Fibroblast of gingiva (primary cell): ENCODE measurements around the gene RCAN2.
"Not testable (repeated sequence)": the region's sequence is repeated elsewhere in the genome, so short reads cannot be mapped to it uniquely, and the experiment has no call there.

Source experiments
- DNase-seq: peaks from one replicate; pipeline ENCODE4 v3.0.0-alpha.2; 2011; ENCODE audit warnings: low read depth

Gene RCAN2

DNA sequence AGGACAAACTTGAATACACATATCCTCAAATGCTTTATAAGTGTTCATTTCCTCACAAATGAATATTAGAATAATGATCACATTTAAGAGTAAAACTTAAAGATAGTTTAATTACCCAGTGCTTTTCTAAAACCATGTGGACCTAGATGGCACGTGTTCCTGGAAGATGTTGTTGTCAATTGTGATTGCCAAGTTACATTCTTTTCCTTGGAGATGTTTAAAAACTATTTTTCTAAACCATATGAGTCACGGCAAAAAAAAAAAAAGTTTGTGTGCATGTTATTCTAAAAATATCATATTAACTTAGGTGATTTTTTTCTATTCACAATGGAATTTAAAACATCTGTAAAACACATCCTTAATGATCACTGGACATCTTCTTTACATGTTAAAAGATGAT lies 51.1 kb downstream of the RCAN2 start:
- peak; percentile 70 for DNase-seq

DNA sequence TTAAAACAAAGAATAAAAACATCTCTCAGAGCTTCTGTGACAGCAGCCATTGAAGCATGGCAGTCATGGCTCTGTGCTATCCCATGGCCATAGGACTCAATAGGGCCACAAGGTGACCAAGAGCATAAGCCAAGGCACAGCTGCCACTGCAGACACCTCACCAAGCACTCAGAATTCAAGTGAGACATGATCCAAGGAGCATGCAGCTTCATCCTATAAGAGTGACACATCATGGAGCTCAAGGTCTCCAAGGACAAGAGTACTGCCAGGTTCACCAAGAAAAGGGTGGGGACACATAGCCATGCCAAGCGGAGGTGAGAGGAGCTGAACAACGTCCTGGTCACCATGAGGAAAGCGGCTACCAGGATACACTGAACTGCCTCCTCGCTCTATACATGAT lies 53.0 kb downstream of the RCAN2 start:
- no peak for DNase-seq

DNA sequence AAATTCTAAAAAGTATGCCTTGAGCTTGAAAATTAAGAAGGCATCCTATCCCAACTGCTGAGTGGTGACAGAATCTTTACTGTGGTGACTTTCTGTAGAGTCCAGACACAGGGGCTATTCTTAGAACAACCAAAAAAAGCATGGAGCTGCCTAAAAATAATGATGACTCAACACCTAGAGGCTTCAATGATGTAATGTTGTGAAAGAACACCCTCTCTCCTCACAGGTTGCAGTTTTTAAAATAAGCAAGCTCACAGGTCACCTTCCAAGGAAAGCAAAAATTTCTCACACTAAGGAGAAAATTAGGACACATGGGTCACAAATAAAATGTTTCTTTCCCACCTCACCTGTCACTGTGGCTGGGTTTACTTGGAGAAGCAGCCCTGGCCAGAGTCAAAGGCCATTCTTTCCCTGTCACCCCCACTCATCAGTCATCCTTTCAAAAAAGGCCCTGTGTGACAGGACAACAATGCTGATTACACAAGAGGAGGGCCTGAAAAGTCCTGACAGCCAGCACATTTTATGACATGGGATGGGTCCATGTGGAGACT lies 53.5 kb downstream of the RCAN2 start:
- peak; percentile 40 for DNase-seq

DNA sequence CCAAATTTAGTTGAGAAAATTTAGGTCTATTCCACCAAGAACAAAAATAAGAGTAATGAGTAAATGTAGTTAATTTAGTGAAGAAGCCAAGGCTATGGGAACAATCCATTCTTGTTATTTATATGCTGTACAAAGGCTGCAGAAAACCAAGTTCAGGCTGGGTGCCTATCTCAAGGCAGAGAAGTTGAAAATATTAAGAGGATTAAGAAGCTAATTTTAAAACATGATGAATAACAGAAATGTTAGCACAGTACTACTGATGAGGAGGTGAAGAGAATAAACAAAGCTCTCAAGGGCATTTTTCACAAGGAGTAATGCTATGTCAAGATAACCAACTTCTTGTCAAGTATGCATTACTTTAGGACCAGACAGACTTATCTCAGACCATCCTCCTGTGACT lies 68.6 kb downstream of the RCAN2 start:
- no peak for DNase-seq

DNA sequence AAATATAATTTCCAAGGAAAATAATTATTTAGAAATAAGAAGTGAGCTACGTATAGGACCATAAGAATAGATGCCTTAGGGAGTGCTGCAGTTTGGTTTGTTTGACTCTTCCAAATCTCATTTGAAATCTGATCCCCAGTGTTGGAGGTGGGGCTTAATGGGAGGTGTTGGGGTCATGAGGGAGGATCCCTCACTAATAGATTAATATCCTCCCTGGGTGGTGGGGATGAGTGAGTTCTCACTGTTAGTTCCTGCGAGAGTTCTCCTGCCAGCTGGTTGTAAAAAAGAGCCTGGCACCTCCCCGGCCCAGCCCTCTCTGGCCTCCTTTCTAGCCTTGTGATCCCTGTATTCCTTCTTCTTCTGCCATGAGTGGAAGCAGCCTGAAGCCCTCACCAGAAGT lies 69.3 kb downstream of the RCAN2 start:
- no peak for DNase-seq

DNA sequence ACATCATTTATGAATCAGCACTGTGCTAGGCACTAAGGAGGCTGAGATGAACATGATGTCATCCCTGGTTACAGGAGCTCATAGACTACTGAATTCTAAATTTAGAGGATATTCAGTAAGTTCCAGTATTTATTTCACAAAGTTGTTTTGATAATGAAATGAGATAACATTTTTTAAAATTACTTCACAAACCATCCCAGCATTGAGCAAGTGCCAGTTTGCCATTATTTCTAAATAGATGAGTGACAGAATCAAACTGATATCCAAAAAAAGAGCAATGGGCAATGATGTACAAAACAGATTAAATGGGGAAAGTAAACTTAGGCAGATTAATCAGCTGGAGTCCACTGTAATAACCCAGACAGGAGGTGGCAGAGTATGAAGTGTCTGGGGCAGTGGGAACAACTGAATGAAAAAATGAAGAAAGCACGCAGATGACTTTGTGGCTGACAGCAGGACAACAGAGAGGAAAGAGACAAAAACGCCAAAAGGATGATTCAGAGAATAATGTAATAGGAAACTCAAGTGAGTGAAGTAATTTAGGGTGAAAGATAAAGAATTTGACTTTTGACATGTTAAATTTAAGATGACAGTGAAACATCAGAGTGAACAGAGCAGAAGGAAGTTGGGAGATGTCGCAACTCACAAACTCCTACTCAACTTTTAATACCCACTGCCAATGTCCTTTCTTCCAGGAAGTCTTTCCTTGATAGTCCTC lies 70.2 kb downstream of the RCAN2 start:
- peak; percentile 48 for DNase-seq

DNA sequence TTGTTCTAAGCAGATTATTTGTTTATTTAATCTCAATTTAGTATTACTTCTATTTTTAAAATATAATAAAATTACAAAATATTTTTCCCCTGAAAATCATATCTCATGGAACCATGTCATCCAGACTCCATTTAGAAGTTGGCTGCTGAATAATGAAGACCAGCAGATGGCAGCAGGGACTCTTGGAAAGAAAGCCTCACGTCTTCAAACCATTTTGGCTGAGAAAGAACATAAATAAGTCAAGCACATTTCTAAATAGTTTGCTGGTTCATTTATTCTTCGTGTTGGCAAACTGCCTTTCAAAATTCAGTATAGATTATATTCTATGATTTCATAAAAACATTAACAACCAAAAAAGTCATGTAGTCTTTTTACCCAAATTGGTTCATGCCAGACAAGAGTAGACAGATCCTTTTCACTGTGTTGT lies 71.7 kb downstream of the RCAN2 start:
- peak; percentile 72 for DNase-seq

DNA sequence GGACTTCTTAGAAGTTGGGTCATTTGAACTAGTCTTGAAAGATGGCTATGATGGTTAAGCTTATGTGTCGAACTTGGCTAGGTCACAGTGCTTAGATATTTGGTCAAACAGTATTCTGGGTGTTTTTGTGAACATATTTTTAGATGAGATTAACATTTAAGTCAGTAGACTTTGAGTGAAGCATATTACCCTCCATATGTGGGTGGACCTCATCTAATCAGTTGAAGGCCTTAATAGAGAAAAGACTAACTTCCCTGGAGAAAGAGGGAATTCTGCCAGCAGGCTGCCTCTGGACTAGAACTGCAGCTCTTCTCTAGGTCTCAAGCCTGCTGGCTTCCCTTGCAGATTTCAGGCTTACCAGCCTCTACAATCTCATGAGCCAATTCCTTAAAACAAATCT lies 76.9 kb downstream of the RCAN2 start:
- no peak for DNase-seq

DNA sequence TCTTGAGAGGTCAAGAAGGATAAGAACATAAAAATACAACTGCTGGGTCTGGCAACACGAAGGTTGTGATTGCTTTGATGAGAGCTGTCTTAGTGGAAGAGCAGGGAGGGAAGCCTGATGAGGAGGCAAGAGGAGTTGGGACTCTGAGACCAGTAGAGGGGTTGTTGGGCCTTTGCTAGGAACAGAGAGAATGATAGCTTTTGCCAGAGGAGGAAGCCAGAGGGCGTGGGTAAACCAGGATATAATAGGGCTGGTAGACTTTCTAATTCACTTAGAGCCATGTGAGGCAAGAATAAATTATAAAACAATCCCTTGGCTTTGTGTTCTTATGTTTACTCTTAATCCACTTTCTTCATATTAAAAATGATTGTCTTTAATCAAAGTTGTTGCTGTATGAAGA lies 78.6 kb downstream of the RCAN2 start:
- DNase-seq: no peak

DNA sequence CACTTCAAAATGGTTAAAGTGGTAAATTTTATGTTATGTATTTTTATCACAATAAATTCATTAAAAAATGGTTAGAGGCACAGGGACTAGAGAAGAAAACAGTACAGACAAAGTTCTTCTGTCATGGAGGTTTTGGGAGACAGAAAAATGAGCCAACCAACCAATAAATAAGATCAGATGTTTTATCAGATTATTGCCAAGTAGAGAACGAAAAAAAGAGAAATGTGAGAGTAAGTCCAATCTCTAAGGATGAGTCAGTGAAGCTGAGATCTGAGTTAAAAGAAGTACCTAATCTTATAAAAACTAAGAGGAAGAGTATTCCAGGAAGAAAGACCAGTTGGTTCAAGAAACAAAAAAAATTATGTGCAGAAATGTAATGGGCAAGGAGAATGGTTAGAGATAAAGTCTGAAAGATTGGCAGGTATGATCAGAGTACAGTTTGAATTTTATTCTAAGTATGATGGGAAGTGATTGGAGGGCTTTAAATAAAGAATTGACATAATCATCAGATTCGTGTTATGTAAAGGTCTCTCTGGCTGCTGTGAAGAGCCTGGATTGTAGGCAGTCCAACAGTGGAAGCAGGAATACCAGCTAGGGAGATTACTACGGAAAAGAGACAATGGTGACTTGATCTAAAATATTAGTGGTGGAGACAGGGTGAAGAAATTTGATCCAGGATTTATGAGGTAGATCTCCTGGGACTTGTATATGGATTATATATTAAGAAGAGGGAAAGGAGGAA lies 79.6 kb downstream of the RCAN2 start:
- DNase-seq: peak; percentile 21

DNA sequence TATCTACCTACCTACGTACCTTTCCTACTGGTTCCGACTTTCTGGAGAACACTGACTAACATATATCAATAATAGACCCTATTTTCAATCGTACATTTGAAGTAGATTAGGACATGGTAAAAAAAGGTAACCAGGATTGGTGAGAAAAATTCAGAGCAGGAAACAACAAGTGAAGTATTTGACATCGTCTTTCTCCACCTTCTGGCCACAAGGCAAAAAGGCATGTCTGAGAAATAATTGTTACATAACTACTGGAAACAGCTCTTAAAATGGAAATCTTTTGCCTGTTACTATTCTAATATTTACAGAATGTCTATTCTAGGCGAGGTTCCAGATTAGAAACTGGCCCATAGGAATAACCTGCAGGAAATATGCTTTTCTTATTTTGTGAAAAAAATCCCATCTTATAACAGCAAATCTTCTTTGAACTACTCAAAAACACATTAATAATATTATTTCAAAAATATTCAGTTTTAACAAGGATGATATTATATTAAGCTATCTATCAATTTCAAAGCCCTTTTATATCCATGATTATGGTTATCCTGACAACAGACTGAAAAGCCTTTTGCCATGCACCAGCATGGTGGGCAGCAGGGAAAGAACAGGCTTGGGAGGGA lies 80.8 kb downstream of the RCAN2 start:
- DNase-seq: peak; percentile 43

DNA sequence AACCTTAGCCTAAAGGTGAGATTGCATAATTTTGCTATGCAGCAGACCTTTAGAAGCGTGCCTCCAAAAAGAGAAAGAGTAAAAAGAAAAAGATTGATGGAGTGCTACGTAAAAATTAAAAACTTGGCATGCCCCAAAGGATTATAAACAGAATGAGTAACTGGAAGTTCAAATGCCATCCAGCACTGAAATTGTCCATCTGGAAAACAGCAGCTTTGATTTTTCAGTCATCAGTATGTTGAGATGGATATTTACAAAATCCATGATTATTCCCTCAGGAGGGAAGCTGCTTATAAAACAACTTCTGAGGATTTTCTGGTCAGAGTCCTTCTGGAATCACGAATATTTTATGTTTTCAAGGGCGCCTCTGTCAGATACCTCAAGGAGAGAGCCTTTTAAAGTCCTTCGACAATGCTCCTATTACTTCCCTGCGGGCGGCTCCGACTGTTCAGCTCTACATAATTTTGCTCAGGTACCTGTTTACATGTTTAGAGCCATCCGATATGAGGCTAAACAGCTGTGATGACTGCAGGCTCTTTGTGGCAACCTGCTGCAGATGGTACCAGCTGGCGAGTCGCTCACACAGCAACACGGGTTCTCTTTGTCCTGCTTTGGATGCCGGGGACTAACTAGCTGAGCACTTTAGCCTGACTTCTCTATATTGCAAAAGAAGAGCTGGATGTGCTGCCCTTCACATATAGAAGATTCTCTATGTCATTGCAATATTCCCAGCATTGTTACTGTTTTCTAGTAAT lies 83.3 kb downstream of the RCAN2 start:
- no peak for DNase-seq

DNA sequence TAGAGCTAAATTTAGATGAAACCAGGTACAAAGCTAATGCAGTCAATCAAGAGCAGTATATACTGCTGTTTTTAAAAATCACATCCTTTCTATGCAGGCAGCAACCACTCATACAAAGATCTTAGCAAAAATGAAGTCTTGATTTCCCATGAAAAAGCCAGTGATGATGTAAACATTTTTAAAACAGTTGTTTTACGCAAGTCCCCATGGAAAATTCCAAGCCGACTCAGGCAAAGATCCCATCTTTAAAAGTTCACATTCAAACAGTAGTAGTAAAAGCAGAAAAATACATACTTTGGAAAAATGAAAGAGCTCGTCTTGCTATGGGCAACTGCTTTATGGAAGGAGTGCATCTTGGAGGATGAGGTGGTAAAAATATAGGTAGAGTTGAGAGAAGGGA lies 84.0 kb downstream of the RCAN2 start:
- no peak for DNase-seq

DNA sequence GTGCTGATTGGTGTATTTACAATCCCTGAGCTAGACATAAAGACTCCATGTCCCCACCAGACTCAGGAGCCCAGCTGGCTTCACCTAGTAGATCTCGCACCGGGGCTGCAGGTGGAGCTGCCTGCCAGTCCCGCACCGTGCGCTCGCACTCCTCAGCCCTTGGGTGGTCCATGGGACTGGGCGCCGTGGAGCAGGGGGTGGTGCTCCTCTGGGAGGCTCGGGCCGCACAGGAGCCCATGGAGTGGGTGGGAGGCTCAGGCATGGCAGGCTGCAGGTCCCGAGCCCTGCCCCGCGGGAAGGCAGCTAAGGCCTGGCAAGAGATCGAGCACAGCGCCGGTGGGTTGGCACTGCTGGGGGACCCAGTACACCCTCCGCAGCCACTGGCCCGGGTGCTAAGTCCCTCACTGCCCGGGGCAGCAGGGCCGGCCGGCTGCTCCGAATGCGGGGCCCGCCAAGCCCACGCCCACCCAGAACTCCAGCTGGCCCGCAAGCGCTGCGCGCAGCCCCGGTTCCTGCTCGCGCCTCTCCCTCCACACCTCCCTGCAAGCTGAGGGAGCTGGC lies 85.5 kb downstream of the RCAN2 start:
- DNase-seq: not testable (repeated sequence)

DNA sequence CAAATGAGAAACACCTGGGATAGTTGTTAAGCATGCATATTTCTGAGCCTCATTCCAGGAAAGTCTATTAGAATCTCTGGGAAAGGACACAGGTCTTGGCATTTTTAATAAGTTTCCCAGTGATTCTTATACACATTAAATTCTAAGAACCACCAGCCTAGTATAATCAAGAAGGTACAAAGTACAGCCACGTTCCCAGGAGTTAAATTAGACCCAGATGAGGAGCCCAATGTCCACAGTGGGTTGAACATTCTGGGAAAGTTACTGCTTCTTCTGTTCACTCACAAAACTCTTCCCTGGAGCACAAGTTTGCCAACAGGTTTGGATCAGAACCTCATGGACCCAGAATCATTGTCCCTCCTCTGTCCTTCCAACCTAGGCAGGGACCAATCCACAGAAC lies 90.4 kb downstream of the RCAN2 start:
- DNase-seq: no peak

DNA sequence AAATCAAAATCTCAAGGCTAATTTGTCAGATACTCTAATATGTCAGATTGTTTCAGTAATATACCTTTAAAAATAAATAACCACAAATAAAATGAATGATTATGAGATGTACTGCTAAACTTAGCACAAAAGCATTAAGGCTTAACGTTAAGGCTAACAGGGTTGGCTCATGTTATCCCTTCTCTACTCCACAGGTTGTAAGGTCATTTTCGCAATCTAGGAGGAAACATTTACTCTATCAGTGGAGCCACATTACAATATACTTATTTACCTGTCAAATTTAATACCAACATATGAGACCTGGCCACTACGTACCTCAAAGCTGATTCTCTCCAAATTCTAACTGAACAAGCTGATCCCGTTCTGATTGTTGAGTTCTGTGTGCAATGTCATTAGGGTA lies 95.7 kb downstream of the RCAN2 start:
- no peak for DNase-seq

DNA sequence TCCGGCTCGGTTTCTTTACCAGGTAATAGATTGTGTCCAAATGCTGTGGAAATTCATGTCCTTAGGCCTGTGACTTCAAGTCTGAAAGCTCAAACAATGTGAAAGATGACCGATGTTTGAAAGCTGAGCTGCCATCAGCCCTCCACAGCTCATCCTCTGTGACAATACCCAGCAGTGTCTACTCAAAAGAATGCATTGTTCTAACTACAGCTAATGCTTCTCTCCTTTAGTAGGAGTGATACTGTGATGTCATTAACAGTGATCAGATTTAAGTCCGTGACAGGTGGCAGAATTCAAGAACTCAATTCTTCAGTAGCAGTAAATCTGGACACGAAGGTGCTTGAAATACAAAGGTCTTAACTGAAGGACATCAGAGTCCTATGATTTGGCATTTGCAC lies 97.3 kb downstream of the RCAN2 start:
- no peak for DNase-seq

DNA sequence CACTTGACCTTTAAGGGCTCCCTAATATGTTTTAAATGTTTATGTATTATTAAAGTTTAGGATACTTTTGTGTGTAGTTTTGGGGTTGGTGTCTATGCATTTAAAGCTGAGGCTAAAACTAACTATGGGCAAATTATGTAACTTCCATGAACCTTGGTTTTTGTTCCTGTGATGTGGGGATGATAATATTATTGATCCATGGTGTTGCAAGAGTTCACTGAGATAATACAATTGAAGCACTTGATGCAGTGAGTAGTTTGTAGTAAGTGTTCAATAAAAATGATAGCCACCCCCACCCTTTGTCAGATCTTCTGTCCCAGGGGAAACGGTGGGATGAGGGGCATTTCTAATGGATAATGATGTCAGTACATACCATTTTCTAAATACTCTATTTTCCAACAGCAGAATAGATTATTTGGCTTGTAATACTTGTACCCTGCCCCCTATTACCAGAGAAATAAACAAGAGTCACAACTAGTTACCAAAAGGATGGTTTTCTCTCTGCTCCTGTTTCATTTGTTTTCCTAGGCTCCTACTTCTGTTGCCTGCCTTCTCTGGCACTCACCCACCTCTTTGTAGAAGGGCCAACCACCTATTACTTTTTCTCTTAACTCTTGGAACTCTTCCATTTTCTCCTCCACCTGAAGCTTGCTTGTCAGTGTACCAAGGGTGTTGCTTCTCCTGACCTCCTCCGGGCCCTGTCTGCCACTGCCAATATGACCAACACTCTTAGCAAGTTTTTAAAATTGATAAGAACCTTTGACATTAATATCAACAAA lies 97.9 kb downstream of the RCAN2 start:
- DNase-seq: no peak

DNA sequence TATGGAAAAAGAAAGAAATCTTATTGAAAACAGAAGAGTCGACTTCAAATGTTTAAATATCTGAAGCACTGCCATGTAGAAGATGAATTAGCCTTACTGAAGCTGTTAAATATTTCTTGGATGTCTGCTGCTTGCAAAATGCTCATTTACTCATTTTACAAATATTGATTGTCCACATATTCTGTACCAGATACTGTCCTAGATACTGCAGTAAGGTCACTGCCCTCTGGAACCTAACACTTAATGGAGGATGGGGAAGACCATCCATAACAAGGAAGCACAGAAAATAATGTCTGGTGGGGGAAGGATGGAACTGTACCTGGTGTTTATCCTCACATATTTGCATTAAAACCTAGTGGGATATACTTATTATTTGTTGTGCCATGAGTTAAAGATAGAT lies 99.0 kb downstream of the RCAN2 start:
- no peak for DNase-seq

DNA sequence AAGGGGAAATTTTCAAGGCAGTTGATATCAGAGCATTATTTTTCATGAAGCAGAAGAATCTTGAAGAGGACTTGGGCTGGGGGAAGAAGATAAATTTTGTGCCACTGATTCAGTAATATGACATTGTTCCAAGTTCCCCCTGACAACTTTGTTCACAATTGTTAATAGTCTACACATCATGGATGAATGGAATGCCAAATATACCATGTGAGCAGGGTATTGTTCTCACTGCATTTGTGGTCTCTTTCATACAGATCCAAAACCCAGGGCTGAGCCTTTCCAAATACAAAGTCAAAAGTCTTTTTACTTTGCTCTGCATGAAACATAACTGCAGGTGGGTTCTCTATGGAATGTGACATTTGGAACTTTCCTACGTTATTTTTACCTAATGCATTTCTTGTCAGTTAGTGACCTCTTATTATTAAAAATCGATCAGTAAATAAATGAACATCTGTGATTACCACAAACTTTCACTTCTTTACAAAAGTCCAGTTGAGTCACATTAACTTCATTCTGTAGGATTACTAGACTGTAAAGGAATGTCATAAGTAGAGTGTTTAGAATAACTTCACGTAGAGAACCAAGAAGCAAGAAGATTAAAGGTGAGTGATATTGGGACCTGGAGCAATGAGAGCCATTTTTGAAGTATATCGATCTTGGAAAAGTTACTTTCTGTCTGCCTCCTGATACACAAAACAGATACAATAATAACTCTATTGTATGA lies 100.9 kb downstream of the RCAN2 start:
- no peak for DNase-seq
